ENCODE data around the gene MYCBP2.
"Not testable (repeated sequence)": the region's sequence is repeated elsewhere in the genome, so short reads cannot be mapped to it uniquely, and the experiment has no call there.

MYCBP2 gene

DNA sequence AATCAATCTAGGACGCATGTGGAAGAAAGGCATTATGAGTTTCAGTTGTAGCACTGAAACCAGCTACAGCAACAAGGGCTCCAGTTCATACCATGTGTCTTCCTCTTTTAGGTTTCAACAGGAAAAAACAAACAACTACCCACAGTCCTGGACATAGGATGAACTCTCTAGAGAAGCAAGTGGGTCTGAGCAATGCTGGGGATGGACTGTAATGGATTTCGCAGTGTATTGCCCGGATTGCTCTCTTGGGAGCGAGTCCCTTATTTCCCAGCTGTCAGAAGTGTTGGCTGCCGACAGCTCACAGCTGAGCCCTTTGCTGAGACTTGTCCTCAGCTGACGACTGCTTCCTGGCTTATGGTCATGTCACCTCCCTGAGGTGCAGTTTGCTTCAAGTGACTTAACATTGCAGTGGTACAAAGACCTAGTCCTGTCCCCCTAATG, 12.1 kb upstream of the MYCBP2 start:
- no peak for DNase-seq (ENCODE audit: low read depth in 1 of 2, low spot score in 1 of 2)

DNA sequence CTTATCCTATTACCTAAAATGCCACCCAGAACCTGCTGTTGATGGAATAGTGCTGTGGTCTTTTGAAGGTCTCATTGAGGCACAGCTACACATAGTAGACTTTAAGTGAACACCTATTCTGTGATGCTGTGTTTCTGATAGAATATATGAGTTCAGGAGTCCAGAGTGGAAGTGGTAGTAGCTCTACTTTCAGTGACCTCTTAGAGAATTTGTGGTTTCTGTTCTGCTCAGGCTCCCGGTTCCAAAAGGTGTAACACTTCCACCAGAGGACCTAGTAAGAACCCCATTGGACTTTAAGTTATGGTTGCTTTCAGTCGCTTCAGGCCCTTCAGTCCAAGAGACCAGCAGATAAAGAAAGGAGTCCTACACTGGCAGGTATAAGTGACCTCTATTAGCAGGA, 11.4 kb upstream of the MYCBP2 start:
- no peak for DNase-seq (ENCODE audit: low read depth in 1 of 2, low spot score in 1 of 2)

DNA sequence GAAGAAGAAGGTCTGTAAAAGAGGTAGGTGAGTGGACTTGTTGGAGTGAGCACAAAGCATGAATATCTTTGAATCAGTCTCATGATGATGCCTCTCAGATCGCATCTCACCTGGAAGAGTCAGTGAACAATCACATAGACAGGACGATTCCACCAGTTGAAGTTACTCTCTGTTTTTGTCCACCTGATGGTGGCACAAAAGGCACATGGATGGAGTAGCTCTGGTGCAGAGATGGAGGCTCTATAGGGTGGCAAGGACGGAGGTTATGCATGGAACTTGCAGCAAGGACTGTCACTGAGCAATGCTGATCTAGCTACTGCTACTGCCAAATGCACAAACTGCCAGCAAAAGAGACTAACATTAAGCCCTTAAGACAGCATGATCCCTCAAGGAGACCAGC, 10.3 kb upstream of the MYCBP2 start:
- no peak for DNase-seq (ENCODE audit: low read depth in 1 of 2, low spot score in 1 of 2)

DNA sequence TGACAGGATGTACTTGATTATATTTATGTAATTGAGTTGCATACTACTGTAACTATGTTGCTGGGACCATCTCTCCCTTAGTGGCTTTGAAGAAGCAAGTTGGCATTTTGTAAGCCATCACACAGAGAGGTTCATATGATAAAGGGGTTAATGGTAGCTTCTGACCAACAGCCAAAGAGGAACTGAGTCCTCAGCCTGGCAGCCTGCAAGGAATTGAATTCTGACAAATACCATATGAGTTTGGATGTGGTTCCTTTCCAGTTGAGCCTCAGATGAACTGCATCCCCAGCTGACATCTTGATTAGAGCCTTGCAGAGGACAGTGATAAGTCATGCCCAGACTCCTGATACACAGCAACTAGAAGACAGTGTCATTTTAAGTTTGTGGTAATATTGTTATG, 8.6 kb upstream of the MYCBP2 start:
- no peak for DNase-seq (ENCODE audit: low read depth in 1 of 2, low spot score in 1 of 2)

DNA sequence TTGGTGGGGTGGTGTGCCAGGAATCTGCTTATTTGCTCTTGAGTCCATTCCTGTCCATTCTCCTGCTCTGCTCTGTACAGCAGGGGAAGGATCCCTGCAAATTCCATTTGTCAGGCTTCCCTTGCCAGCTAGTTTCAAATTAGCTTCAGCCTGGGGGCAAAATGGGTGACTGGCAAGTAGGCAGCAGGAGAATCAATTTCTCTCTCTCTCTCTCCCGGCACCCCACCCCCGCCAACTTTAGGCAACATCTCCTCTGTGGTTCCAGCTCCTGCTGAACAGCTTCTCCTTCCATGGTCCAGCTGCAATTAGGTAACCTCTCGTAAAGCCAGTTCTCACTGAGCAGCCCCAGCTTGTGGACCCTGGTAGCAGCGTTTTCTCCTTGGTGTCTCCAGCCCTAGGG, 6.7 kb upstream of the MYCBP2 start:
- no peak for DNase-seq (ENCODE audit: low read depth in 1 of 2, low spot score in 1 of 2)

DNA sequence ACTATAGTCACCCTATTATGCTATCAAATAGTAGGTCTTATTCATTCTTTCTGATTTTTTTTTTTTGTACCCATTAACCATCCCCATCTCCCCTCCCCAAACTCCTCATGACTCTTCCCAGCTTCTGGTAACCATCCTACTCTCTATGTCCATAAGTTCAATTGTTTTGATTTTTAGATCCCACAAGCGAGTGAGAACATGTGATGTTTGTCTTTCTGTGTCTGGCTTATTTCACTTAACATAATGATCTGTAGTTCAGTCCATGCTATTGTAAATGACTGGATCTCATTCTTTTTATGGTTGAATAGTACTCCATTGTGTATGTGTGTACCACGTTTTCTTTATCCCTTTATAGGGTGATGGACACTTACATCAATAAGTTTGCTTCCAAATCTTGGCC, 4.5 kb upstream of the MYCBP2 start:
- DNase-seq (ENCODE audit: low read depth in 1 of 2, low spot score in 1 of 2), result no peak

DNA sequence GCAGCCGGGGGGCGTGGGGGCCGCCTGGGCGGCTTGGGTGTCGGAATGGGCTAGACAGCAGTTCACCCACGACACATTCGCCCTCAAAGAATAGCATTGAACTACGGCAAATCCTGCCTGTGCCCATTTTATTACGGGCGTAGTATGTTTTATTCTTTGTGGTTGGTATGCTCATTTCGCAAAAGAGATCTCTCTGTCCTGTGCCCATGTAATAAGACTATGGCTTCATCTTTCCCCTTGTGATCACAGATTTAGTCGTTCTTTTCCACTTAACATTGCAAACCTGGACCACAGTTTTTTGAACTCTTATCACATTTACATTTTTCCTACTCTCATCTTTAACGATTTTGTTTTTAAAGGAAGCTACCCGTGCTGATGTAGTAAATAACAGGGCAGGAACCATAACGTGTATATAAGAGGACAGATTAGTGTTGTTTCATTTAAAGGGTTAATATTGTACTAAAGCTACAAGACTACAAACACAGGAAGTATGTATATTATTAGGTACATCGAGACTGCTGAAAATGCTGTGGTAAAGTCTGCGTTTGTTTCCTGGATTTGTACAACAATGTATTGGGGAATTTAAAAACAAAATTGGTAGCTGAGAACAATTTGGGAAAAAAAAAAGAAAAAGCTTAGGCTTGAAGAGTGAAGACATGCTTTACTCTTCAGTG, 3.2 kb upstream of the MYCBP2 start:
- no peak for DNase-seq (ENCODE audit: low read depth in 1 of 2, low spot score in 1 of 2)

DNA sequence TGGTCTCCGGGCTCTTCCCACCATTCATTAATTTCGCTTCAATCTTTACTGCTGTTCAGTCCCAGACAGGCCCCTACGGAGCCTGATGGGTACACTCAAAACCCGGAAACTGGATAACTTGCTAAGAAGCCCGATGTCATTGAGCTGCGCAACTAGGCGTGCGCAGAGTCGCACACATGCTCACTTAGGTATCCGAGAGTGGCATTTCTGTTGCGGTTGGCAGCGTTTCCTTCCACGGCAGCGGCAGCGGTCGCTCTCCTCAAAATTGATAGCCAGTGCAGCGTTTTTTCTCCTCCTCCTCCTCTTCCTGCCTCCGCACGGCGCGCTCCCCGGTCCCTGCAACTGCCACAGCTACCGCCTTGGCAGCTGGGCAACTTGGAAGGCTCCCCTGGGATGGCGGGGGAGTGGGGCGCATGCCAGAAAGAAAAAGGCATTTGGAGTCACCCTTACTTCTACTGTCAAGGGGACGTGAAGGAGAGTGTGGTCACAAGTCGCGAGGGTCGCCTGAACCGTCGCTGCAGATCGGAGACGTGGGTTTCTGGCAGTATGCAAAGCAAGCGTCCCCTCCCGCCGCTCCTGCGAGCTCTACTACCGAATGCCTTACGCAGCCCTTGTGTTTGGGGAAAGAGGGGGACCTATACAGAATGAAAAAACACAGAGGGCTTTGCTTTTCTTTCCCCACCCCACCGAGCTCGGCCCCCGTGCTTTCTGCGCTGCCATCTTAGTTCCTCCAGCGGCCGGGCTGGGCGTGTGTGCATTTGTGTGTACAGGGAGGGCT, 2.4 kb upstream of the MYCBP2 start:
- peak; percentile 74 to 79 for DNase-seq (ENCODE audit: low read depth in 1 of 2, low spot score in 1 of 2)

DNA sequence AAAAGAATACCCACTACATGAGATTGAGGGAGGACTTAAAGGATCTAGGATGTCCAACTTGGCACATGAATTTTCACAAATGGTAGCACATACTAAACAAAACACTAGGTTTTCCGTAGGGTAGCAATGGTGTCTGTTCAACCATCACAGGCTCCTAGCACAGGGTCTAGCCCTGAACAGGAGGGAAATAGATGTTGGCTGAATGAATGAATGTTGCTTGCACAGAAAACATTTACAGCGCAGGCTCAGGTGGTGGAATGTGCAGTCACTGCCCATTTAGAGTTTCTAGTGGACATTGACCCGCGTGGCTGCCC, 1.9 kb upstream of the MYCBP2 start:
- DNase-seq (ENCODE audit: low read depth in 1 of 2, low spot score in 1 of 2), result no peak

DNA sequence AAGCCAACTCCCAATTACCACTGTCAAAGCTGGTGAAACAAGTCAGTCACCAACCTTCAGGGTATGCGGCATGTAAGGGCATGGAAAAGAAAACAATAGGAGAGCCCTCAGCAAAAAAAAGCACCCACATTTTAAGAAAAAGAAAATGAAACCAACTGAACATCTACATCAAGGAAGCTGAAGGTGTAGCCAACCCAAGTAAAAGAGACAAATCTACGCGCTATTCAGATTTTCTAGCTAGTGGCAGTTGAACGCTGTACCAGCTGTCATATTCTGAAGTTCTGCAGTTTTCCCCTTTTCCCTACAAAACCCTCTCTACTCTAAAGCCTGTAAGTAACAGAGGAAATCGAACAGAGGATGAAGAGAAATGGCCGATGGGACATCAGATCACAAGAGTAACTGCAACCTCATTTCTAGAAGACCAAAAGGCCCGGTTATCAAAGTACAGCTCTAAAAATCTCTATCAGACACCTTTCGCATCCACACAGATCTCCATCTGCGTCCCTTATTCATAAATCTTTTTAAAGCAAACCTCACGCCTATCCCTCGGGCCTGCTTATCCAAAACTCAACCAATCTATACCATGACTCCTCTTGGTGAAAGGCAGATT, 1.4 kb downstream of the MYCBP2 start:
- no peak for DNase-seq (ENCODE audit: low read depth in 1 of 2, low spot score in 1 of 2)

DNA sequence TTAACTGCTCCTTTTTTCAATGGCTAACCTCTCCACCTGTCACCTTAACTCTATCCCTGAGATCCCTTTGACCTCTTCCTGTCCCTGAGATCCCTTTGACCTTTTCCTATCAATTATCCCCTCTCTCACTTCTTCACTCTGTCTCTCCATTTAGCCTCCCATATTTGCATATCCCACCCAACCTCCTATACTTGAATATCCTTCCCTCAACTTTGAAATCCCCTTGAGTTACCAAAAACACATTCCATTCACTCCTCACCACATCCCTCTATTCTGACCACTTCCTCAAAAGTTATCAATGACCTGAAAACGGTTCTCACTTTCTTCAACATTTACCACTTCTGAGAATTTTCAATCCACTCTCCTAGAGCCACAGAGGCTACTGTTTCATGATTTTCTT, 3.0 kb downstream of the MYCBP2 start:
- DNase-seq (ENCODE audit: low read depth in 1 of 2, low spot score in 1 of 2), result no peak

DNA sequence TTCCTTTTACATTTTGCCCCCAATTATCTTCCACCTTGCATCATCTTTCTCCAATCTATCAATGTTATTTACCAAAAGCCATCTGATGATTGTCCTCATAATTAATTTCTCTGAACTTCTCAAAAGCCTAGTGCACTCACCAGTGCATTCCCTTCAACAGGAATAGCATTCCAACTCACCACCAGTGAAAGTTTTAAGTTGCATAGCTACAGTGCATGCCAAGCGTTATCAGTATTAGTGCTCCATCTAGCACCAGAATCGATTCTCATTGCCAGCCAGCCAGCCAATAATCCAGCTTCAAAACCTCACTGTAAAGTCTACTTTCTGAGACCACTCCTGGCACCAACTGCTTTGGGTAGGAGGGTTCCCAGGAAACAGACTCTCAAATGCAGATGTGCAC, 7.4 kb downstream of the MYCBP2 start:
- no peak for DNase-seq (ENCODE audit: low read depth in 1 of 2, low spot score in 1 of 2)

DNA sequence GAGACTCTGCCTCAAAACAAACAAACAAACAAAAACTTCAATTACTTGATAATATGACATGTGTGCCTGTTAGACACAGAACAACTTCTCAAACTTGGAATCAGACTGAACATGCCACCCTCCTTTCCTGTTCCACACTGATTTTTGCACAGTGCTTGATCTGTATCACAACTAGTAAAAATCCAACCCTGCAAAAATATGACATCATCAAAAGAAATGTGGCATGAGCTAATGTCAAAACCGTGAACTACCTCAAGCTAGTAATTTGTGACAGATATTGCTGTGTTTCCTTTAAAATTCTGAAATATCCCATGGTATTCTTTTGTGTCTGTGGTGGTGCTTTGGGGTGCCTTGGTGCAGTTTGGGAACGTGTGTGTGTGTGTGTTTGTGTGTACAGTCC, 8.2 kb downstream of the MYCBP2 start:
- DNase-seq (ENCODE audit: low read depth in 1 of 2, low spot score in 1 of 2), result no peak

DNA sequence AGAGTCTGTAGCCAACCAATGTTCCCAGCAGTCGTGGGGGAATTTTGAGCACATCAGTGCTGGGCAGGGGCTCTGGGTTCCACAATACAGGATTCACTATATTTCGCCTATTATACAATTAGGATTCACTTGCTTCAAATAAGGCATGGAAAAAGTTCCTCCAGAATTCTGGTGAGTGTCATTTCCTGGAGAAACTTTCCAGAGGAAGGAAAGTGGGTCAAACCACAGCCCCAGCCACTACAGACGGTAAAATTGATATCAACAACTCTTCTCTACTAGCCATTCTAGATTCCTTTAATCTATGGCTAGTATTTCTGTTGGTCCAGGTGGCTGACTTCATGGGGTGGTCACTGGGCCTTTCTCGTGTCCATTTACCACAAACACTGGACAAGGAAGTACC, 10.5 kb downstream of the MYCBP2 start:
- DNase-seq (ENCODE audit: low read depth in 1 of 2, low spot score in 1 of 2), result no peak

DNA sequence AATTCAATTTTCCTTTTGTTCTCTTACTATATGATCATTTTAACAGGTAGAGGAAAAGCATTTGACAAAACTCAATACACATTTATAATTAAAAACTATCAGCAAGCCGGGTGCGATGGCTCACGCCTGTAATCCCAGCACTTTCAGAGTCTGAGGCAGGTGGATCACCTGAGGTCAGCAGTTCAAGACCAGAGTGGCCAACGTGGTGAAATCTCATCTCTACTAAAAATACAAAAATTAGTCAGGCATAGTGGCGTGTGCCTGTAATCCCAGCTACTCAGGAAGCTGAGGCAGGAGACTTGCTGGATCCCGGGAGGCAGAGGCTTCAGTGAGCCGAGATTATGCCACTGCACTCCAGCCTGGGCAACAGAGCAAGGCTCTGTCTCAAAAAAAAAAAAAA, 11.4 kb downstream of the MYCBP2 start:
- DNase-seq (ENCODE audit: low read depth in 1 of 2, low spot score in 1 of 2), result not testable (repeated sequence)

DNA sequence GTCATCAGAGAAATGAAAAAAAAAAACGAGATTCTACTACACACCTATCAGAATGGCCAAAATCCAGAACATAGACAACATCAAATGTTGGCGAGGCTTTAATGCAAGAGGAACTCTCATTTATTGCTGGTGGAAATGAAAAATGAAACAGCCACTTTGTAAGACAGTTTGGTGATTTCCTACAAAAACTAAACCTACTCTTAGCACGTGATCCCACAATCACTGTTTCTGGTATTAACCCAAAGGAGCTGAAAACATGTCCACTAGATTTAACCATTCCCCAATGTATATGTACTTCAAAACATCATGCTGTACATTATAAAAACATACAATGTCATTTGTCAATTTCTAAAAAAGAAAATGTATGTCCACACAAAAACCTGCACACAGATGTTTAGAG, 13.0 kb downstream of the MYCBP2 start:
- no peak for DNase-seq (ENCODE audit: low read depth in 1 of 2, low spot score in 1 of 2)

DNA sequence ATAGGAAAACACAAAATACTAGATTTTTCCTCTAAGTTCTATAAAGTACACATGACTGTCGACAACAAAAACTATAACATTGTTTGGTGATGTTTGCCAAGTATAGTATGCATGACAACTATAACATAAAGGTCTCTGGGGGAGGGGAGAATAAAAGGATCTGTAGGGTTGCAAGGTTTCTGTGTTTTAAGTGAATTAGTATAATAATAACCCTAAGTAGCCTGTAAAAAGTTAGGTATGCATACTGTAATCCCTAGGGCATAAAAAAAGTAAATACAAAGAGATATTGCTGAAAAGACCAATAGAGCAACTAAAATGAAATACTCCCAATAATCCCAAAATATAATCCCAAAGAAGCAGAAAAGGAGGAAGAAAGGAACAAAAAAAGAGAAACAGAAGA, 14.6 kb downstream of the MYCBP2 start:
- DNase-seq (ENCODE audit: low read depth in 1 of 2, low spot score in 1 of 2), result no peak

DNA sequence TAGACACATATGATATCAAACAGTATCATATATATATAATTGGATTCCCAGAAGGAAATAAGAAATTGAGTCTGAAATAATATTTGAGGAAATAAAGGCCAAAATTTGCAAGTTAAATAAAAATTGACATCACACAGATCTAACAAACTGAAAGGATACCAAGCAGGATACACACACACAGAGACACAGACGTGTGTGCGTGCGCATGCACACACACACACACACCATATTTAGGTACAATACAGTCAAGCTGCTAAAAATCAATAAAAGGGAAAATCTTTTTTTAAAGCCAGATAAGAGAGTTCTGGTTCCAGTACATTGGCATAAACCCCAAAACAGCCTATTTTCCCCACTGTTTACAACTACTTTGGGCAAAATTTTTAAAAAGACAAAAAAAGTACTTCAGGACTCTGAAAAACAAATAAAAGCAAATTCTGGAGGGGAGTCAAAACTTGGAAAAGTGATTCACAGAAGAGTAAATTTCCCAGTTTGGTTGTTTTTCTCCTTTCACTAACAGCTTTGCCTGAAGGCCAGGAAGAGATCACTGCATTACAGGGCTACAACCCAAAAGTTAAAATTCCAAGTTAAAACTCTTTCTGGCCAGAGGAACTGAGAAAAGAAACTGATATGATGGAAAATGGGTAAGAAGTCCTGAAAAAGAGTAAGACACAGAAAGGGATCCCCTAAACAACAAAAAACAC, 16.2 kb downstream of the MYCBP2 start:
- DNase-seq (ENCODE audit: low read depth in 1 of 2, low spot score in 1 of 2), result no peak

DNA sequence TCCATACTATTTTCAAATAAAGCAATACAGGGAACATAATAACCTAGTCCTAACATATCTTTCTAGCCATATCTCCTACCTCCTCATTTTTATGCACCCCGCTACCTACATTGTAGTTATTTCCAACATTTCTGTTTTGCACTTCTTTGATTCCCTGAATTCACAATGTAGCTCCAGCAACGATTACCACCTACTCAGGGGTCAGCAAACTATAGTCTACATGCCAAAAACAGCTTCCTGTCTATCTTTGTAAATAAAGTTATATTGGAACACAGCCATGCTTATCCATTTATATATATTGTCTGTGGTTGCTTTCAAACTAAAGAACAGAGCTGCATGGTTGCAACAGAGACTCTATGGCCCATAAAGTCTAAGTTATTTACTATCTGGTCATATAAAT, 16.7 kb downstream of the MYCBP2 start:
- DNase-seq (ENCODE audit: low read depth in 1 of 2, low spot score in 1 of 2), result no peak

DNA sequence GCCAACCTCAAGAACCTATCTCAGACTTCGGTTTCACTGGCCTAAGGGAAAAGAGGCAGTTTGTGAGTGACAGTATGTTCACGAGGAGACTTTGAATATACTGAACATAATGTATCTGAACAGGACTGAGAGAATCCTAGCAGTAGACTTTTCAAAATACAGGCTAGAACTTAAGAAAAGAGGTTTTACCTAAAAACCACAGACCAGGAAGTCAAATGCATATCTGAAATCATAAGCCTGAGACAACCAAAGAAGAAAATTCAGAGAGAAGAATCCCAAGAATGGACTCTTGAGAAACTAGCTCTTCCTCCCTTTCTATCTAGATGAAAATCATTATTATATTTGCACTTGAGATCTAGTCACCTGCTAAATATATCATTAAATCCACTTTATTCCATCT, 17.6 kb downstream of the MYCBP2 start:
- no peak for DNase-seq (ENCODE audit: low read depth in 1 of 2, low spot score in 1 of 2)

DNA sequence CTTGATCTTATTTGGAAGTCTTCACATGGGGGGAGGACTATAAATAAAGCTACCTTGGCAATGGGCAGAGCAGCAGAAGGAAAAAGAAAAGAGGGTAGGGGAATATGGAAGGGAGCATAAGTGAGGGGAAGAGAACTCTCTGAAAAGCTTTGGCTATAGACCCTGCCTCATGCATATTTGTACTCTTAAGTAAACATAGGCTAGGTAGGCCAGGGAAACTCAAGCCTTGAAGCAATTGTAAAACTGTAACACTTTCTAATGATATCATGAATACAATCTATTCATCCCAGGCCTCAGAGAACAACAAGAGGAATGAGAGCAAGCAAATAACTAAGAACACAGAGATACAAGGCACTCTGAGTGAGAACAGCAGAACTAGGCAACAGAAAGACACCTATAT, 20.4 kb downstream of the MYCBP2 start:
- DNase-seq (ENCODE audit: low read depth in 1 of 2, low spot score in 1 of 2), result no peak

DNA sequence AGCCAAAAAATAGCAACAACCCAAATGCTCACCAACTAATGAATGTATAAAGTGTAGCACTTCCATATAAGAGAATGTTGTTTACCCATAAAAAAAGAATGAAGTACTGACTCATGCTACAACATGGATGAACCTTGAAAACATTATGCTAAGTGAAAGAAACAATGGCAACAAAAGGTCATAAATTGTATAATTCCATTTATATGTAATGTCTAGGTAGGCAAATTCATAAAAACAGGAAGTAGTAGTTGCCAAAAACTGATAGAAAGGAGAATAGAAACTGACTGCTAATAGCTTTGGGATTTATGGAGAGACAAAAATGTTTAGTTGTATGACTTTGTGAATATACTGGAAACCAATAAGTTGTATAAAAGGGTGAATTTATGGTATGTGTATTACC, 21.6 kb downstream of the MYCBP2 start:
- no peak for DNase-seq (ENCODE audit: low read depth in 1 of 2, low spot score in 1 of 2)

All from activated T-helper 1 cell treated with anti-CD3 and anti-CD28 coated beads, Interleukin-2, amount 50 U/mL, for 16 hours (primary cell).